HepG2 (cell line): ENCODE results near the gene ROBO2.

ENCODE experiments used
- CBX5 ChIP-seq: sonication (generic); formaldehyde crosslinking; IDR thresholded peaks from 2 replicates; pipeline ENCODE4 v1.4.0; 2020; ENCODE audit warnings: missing genetic modification reagents, borderline replicate concordance
- EP300 ChIP-seq, 3 experiments: sonication (generic) in 1 of 3; formaldehyde crosslinking in 1 of 3; IDR thresholded peaks; 2 replicates each; pipeline versions ENCODE4 v1.5.1 to v1.6.1; 2011 to 2020; ENCODE audit warnings: low read depth in 2 of 3, low read length in 2 of 3, borderline replicate concordance in 1 of 3, improper control_type of control experiment in 1 of 3, mild to moderate bottlenecking in 1 of 3, missing genetic modification reagents in 1 of 3, moderate library complexity in 1 of 3
- EZH2 ChIP-seq: conservative IDR thresholded peaks from 2 replicates; pipeline ENCODE4 v1.6.1; 2012; ENCODE audit warnings: mild to moderate bottlenecking, low read depth, low read length, moderate library complexity
- NONO ChIP-seq, 2 experiments: fragments of 450-650 bp in 1 of 2; sonication (generic) in 1 of 2; formaldehyde crosslinking in 1 of 2; IDR thresholded peaks in 1 of 2; conservative IDR thresholded peaks in 1 of 2; 2 replicates each; pipeline versions ENCODE4 v1.6.1 to v1.8.0; 2017 to 2022; ENCODE audit warnings: mild to moderate bottlenecking in 1 of 2, missing genetic modification reagents in 1 of 2, moderate library complexity in 1 of 2
- TCF7 ChIP-seq: sonication (generic); IDR thresholded peaks from 2 replicates; pipeline ENCODE4 v1.6.1; 2016; ENCODE audit warnings: antibody characterized with exemption, low read depth
- ZNF549 ChIP-seq: sonication (generic); formaldehyde crosslinking; IDR thresholded peaks from 2 replicates; pipeline ENCODE4 v1.5.0; 2020; ENCODE audit warnings: missing genetic modification reagents
- TF ChIP-seq, protein P1 (sequence below): sonication (generic); formaldehyde crosslinking; IDR thresholded peaks from 2 replicates; pipeline ENCODE4 v1.4.0; 2020; ENCODE audit warnings: missing genetic modification reagents, mild to moderate bottlenecking, borderline replicate concordance
- TF ChIP-seq, protein P2 (sequence below): sonication (generic); formaldehyde crosslinking; IDR thresholded peaks from 2 replicates; pipeline ENCODE4 v1.5.1; 2020; ENCODE audit warnings: missing genetic modification reagents, mild to moderate bottlenecking, borderline replicate concordance
- TF ChIP-seq, protein P3 (sequence below): sonication (generic); formaldehyde crosslinking; IDR thresholded peaks from 2 replicates; pipeline ENCODE4 v1.5.0; 2020; ENCODE audit warnings: mild to moderate bottlenecking, missing genetic modification reagents, moderate library complexity

DNA sequence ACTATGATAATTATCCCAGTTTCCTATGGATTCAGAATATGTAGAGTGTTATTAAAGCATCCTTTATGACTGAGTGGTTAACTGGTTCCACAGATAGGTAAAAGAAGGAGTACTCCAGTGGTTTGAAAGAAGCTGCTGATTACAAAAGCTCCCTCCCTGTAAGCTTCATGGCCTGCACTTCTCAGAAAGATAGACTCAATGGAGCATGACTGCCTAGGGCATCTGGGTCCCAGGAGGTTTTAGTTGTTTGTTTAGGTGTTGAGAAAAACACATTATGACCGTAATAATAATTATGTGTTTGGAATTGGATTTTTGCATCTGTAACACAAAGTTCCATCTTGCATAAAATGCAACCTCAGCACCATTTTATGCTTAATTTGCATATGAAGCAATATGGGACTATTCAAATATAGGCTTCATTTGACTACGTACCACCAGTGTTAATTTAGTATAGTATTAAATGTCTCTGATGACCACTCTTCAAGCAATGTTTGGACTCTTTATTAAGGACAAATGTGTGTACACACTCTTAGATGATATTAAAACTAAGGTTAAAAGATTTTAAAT is 121.1 kb downstream of the ROBO2 start:
- TF ChIP-seq EP300 (IDR thresholded peaks at IDR 0.05; ENCODE audit: low read depth in 2 of 2, low read length in 2 of 2) (no peak), EP300 (CRISPR knock-in tag; IDR thresholded peaks at IDR 0.05; ENCODE audit: borderline replicate concordance) (no peak), NONO (IDR thresholded peaks at IDR 0.05) (no peak), NONO (CRISPR knock-in tag; conservative IDR thresholded peaks at IDR 0.05) (no peak), CBX5 (no peak), TCF7 (no peak), EZH2 (no peak), ZNF549 (no peak)
- TF ChIP-seq, protein P1, sequence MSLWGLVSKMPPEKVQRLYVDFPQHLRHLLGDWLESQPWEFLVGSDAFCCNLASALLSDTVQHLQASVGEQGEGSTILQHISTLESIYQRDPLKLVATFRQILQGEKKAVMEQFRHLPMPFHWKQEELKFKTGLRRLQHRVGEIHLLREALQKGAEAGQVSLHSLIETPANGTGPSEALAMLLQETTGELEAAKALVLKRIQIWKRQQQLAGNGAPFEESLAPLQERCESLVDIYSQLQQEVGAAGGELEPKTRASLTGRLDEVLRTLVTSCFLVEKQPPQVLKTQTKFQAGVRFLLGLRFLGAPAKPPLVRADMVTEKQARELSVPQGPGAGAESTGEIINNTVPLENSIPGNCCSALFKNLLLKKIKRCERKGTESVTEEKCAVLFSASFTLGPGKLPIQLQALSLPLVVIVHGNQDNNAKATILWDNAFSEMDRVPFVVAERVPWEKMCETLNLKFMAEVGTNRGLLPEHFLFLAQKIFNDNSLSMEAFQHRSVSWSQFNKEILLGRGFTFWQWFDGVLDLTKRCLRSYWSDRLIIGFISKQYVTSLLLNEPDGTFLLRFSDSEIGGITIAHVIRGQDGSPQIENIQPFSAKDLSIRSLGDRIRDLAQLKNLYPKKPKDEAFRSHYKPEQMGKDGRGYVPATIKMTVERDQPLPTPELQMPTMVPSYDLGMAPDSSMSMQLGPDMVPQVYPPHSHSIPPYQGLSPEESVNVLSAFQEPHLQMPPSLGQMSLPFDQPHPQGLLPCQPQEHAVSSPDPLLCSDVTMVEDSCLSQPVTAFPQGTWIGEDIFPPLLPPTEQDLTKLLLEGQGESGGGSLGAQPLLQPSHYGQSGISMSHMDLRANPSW (CRISPR knock-in tag) = no peak
- TF ChIP-seq, protein P2, sequence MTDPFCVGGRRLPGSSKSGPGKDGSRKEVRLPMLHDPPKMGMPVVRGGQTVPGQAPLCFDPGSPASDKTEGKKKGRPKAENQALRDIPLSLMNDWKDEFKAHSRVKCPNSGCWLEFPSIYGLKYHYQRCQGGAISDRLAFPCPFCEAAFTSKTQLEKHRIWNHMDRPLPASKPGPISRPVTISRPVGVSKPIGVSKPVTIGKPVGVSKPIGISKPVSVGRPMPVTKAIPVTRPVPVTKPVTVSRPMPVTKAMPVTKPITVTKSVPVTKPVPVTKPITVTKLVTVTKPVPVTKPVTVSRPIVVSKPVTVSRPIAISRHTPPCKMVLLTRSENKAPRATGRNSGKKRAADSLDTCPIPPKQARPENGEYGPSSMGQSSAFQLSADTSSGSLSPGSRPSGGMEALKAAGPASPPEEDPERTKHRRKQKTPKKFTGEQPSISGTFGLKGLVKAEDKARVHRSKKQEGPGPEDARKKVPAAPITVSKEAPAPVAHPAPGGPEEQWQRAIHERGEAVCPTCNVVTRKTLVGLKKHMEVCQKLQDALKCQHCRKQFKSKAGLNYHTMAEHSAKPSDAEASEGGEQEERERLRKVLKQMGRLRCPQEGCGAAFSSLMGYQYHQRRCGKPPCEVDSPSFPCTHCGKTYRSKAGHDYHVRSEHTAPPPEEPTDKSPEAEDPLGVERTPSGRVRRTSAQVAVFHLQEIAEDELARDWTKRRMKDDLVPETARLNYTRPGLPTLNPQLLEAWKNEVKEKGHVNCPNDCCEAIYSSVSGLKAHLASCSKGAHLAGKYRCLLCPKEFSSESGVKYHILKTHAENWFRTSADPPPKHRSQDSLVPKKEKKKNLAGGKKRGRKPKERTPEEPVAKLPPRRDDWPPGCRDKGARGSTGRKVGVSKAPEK (CRISPR knock-in tag) = no peak
- TF ChIP-seq, protein P3, sequence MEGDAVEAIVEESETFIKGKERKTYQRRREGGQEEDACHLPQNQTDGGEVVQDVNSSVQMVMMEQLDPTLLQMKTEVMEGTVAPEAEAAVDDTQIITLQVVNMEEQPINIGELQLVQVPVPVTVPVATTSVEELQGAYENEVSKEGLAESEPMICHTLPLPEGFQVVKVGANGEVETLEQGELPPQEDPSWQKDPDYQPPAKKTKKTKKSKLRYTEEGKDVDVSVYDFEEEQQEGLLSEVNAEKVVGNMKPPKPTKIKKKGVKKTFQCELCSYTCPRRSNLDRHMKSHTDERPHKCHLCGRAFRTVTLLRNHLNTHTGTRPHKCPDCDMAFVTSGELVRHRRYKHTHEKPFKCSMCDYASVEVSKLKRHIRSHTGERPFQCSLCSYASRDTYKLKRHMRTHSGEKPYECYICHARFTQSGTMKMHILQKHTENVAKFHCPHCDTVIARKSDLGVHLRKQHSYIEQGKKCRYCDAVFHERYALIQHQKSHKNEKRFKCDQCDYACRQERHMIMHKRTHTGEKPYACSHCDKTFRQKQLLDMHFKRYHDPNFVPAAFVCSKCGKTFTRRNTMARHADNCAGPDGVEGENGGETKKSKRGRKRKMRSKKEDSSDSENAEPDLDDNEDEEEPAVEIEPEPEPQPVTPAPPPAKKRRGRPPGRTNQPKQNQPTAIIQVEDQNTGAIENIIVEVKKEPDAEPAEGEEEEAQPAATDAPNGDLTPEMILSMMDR (CRISPR knock-in tag) = no peak
